Loucy (cell line): ENCODE measurements around the gene LRP1-AS.

Source experiments
- EZH2phosphoT487 ChIP-seq: fragments of 200-600 bp; IDR thresholded peaks from 2 replicates; pipeline ENCODE4 v1.6.1; 2018; ENCODE audit warnings: antibody characterized with exemption, mild to moderate bottlenecking, moderate library complexity, borderline replicate concordance
- TF ChIP-seq, protein P1 (sequence below): fragments of 200-600 bp; sonication (generic); conservative IDR thresholded peaks from 2 replicates; pipeline ENCODE4 v1.5.1; 2014; ENCODE audit warnings: mild to moderate bottlenecking, antibody characterized with exemption, low read length

DNA sequence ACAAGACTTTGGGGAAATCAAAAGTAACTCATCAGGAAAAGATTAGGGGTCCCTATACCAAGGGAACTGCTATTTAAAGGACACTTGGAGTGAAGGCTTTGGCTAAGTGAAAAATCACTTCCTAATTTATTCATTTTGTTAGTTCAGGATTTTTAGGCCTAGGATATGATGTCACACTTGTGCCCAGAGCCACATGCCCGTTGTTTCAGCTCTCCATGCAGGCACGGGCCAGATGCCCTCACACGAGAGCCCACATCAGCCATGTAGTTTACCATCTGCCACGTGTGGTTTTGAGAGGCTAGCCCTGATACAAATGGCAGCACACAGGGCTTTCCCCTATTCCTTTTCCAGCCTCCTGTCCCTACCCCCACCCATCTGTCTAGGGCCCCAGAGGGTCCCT lies 11.9 kb upstream of the LRP1-AS start:
- TF ChIP-seq, protein P1, sequence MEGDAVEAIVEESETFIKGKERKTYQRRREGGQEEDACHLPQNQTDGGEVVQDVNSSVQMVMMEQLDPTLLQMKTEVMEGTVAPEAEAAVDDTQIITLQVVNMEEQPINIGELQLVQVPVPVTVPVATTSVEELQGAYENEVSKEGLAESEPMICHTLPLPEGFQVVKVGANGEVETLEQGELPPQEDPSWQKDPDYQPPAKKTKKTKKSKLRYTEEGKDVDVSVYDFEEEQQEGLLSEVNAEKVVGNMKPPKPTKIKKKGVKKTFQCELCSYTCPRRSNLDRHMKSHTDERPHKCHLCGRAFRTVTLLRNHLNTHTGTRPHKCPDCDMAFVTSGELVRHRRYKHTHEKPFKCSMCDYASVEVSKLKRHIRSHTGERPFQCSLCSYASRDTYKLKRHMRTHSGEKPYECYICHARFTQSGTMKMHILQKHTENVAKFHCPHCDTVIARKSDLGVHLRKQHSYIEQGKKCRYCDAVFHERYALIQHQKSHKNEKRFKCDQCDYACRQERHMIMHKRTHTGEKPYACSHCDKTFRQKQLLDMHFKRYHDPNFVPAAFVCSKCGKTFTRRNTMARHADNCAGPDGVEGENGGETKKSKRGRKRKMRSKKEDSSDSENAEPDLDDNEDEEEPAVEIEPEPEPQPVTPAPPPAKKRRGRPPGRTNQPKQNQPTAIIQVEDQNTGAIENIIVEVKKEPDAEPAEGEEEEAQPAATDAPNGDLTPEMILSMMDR, result no peak
- TF ChIP-seq EZH2phosphoT487, result no peak
